K562 (cell line): Measurements from ENCODE around the gene TTC33. TPM values are rescaled to one million over a fixed set of nuclear protein-coding genes. Genes with fewer than 3 reads are reported as not detected.

Source experiments
- CREB1 ChIP-seq, 2 experiments: sonication (generic) in 1 of 2; formaldehyde crosslinking in 1 of 2; IDR thresholded peaks; 2 replicates each; pipeline versions ENCODE4 v1.6.1 to v1.8.0; 2012 to 2022; ENCODE audit warnings: inconsistent platforms in 1 of 2, mild to moderate bottlenecking in 1 of 2, missing genetic modification reagents in 1 of 2, moderate library complexity in 1 of 2
- HOXB6 ChIP-seq: fragments of 250-450 bp; sonication (Bioruptor Pico); IDR thresholded peaks from 2 replicates; pipeline ENCODE4 v1.5.1; 2022; ENCODE audit warnings: mild to moderate bottlenecking, borderline replicate concordance
- NR4A1 ChIP-seq, 2 experiments: fragments of 250-450 bp in 1 of 2; fragments of 450-650 bp in 1 of 2; sonication (Bioruptor Pico) in 1 of 2; IDR thresholded peaks; 2 replicates each; pipeline versions ENCODE4 v1.4.0 to v1.6.1; 2016 to 2020; ENCODE audit warnings: mild to moderate bottlenecking in 2 of 2, missing compliant biosample characterization in 1 of 2, missing genetic modification characterization in 1 of 2, moderate library complexity in 1 of 2
- RHOXF2B ChIP-seq: fragments of 250-450 bp; sonication (Bioruptor Pico); conservative IDR thresholded peaks from 2 replicates; pipeline ENCODE4 v1.5.1; 2021
- SMAD4 ChIP-seq: fragments of 250-450 bp; sonication (Bioruptor Pico); conservative IDR thresholded peaks from 2 replicates; pipeline ENCODE4 v1.8.0; 2021; ENCODE audit warnings: inconsistent platforms, mild to moderate bottlenecking, moderate library complexity
- TRIM28 ChIP-seq: fragments of 450-650 bp; IDR thresholded peaks from 2 replicates; pipeline ENCODE4 v1.6.1; 2017
- ZNF146 ChIP-seq: IDR thresholded peaks from one replicate; pipeline ENCODE4 v1.6.1; 2018; ENCODE audit warnings: missing compliant biosample characterization; ENCODE audit not compliant: unreplicated experiment
- polyA plus RNA-seq, 8 experiments: library from polyadenylated mRNA; depleted of rRNA in 4 of 8; stranded (reverse) in 5 of 8; unstranded in 3 of 8; fragments of >200 nt; fragmentation: Nextera tagmentation in 2 of 8; fragmentation: Illumina TruSeq in 1 of 8; extraction: Ambion mirVana in 2 of 8; extraction: Trizol in 1 of 8; gene quantifications; 2 replicates each; pipeline versions ENCODE4 v1.2.1 to v1.2.3, GENCODE V29; 2011 to 2014; ENCODE audit warnings: inconsistent platforms in 1 of 8, missing spikeins in 1 of 8
- total RNA-seq, 7 experiments: library from RNA; depleted of rRNA in 6 of 7; stranded (reverse); fragments of >200 nt in 6 of 7; fragmentation: Illumina TruSeq in 2 of 7; extraction: Trizol in 2 of 7; gene quantifications; 2 replicates each; pipeline versions ENCODE4 v1.2.1 to v1.2.3, GENCODE V29; 2011 to 2021; ENCODE audit warnings: low replicate concordance in 1 of 7
- TF ChIP-seq, protein P1 (sequence below): fragments of 250-450 bp; sonication (Bioruptor Pico); IDR thresholded peaks from 2 replicates; pipeline ENCODE4 v1.9.0; 2021; ENCODE audit warnings: mild to moderate bottlenecking, inconsistent platforms

The TTC33 gene
- total and polyA plus RNA-seq, 9 of the 15 experiments (the other 6 are each of a cell fraction or from before 2014, with no cell fraction given): 11.5 to 24.9 (median 21.1) TPM

DNA sequence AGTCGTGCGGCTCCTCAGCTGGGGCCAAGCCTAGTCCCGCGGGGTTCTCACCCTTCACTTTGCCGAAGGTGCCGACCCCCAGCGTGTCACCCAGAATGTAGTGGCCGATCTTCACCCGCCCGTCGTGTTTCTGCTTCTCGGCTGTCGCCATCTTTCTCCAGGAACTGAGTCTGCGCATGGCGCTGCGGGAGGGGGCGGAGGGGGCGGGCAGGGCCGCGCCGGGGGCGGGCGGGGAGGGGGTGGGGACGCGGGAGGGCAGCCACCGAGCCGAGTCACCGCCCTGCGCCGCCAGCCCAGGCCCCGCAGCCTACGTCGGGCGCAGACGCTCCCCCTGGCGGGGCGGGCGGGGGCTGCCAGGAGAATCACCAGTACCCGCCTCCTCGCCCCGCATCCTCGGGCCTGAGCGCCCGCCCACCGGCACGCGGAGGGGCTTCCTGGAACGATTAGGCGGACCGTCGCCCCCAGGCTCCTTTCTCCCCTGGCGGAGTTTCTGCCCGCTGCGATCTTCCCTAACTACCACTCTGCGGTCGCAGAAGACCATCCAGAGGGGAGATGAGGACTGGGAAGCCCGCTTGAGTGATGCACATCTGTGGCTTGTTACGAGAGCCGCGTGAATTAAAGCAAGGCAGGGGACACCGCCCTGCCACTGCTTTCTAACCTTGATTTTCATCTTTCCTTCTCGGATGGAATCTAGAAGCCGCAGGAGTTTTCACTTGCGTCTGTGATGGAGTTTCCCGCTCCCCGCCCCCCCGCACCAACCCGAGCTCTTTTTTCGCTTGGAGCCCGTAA lies 42.4 kb upstream of the TTC33 start, which contains the start of gene PRKAA1 (continued):
- TF ChIP-seq CREB1 (IDR thresholded peaks at IDR 0.05): peak; percentile 91
- TF ChIP-seq CREB1 (CRISPR knock-in tag; IDR thresholded peaks at IDR 0.05): peak; percentile 92
- no peak for TF ChIP-seq ZNF146
- TF ChIP-seq TRIM28: no peak
- peak; percentile 84 for TF ChIP-seq SMAD4
- no peak for TF ChIP-seq HOXB6 (CRISPR knock-in tag)
- TF ChIP-seq RHOXF2B (CRISPR knock-in tag): no peak
- TF ChIP-seq NR4A1 (CRISPR knock-in tag; IDR thresholded peaks at IDR 0.05): peak; percentile 57; the same call in 1 of the 2 replicates
- TF ChIP-seq NR4A1 (tag; IDR thresholded peaks at IDR 0.05): 0 out of 2 replicates have a peak, but pooled peaks have one; percentile 42
- TF ChIP-seq, protein P1, sequence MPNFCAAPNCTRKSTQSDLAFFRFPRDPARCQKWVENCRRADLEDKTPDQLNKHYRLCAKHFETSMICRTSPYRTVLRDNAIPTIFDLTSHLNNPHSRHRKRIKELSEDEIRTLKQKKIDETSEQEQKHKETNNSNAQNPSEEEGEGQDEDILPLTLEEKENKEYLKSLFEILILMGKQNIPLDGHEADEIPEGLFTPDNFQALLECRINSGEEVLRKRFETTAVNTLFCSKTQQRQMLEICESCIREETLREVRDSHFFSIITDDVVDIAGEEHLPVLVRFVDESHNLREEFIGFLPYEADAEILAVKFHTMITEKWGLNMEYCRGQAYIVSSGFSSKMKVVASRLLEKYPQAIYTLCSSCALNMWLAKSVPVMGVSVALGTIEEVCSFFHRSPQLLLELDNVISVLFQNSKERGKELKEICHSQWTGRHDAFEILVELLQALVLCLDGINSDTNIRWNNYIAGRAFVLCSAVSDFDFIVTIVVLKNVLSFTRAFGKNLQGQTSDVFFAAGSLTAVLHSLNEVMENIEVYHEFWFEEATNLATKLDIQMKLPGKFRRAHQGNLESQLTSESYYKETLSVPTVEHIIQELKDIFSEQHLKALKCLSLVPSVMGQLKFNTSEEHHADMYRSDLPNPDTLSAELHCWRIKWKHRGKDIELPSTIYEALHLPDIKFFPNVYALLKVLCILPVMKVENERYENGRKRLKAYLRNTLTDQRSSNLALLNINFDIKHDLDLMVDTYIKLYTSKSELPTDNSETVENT (CRISPR knock-in tag): peak; percentile 34; the same call in 1 of the 2 replicates
